ENCODE results near the gene TRPM3.
"Not testable (repeated sequence)": the region's sequence is repeated elsewhere in the genome, so short reads cannot be mapped to it uniquely, and the experiment has no call there.

TRPM3 gene

DNA sequence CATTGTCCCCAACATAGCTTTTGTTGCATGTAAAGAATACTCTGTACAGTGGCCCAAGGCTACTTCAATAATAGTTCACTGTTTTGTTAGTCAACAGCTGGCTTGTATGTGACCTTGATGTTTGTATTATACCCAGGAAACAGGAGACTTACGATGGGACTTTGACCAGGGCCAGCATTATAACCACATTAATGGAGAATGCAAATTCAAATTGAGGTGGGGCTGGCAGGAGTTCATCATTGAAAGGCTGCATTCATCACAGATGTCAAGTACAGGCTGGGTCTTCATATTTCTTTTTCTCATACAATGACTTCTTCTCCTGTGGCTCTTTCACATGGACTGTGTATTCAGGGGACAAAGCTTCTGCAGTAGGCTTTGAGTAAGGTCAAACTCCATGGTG, 396.6 kb downstream of the TRPM3 start:
- DNase-seq, result not testable (repeated sequence)

DNA sequence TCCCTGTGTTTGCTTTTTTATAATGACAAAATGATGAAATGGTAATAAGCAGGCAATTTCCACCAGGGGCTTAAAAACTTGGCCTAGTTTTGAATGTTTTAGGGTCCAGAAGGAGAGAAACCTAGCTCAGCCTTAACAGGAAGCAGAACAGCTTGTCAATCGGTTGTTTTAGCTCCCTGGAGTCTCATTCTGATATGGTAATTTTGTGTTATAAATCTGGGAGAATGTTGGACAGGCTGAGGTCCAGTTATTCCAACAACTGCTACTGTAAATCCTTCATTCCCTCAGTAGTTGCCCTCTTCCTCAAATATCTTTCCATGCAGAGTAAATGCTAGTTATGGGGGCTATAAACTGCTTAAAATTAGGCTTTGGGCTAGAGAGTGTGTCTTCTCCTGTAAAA, 397.4 kb downstream of the TRPM3 start:
- not testable (repeated sequence) for DNase-seq

DNA sequence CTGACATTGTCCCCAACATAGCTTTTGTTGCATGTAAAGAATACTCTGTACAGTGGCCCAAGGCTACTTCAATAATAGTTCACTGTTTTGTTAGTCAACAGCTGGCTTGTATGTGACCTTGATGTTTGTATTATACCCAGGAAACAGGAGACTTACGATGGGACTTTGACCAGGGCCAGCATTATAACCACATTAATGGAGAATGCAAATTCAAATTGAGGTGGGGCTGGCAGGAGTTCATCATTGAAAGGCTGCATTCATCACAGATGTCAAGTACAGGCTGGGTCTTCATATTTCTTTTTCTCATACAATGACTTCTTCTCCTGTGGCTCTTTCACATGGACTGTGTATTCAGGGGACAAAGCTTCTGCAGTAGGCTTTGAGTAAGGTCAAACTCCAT, 414.6 kb downstream of the TRPM3 start:
- not testable (repeated sequence) for DNase-seq

DNA sequence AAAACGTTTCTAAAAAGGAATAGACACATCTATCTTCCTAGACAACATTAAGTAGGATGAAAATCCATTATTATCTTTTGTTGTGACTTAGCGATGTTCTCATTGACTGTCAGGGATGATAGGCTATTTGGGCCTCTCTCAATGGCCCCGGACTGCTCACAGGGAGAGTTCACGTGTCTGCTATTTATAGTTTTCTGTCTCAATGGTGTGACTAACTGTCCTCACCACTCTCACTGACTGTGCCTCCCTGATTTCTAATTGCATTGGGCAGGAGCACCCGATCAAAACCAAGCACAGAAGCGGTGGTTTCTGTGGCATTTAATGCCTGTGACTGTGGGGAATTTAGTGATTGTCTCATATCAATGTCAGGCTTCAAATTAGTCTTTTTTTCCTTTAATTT, 420.3 kb downstream of the TRPM3 start:
- no peak for DNase-seq

DNA sequence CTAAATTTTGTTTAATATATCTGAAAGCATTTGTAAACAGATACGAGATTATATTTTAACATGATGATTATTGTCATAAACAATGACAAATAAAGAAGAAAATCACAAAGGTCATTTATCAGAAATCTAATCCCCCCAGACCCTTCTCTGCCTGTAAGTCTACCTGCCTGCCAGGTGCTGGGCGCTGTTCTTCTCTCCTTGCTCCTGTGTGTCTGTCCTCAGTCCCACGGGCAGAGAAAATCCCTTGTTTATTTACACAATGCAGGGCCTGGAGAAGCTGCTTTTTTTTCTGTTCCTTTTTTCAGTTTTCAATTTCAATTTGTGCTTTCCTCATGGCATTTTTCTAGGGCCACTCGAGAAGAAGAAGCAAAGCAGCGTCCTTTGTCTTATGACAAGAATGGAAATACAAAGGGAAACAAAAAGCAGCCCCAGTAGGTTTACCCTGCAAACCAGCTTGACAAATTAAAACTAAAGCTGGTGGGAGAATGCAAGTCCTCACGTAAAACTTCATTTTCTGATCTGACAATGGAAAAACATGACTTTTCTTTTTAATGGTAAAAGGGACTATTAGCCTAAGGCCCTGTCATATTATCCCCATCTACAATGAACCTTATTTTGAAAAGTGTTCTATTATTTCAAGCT, 424.6 kb downstream of the TRPM3 start:
- DNase-seq, result no peak

DNA sequence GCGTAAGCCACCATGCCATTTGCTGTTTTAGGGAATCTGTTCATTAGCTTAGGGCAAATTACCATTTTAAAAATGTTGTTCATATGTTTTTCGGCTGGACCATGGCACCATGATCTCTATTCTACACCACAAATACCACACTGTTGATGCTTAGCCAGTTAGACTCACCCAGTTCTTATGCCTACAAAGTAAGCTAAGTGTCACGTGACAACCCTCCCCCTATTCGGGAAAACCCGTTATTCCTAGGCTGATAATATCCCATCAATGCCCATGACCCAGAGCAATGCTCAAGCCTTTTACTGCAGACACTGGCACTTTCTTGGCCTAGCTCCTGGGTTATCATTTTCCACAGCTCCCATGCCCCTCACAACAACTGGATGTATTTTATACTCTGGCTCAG, 426.7 kb downstream of the TRPM3 start:
- DNase-seq, result no peak

DNA sequence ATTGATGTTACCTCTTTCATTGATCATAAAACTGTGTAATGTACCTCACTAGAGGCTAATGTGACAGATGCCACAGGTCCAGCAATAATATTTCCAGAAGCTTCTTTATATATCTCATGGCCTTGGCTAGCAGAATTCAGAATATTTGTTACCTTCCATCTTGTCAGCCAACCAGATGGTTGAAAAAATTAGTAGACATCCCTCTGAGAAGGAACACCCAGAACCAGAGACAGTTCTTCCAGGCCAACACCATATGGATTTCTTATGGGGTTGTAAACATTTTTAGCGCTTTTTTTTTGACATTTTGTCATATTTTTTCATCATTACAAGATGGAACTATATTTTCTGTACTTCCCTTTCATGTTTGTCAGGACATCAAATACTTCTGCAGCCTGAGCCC, 428.2 kb downstream of the TRPM3 start:
- DNase-seq, result no peak

DNA sequence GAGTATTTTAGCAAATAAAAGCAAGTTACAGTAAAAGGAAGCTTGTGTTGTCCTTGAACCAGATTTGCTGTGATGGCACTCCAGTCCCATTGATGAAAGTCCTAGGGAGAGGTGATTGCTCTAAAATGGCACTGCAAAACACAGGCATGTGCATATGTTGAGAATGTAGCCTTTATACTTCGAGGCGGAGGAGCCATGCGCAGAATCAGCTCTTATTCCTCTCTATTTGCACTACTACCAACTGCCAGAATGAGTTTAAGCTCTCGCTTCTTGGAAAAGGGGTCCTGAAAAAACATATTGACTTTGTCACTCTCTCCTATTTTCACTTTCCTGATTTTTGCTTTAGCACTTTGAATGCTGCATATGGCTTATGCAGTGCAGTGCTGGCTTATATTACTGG, 429.0 kb downstream of the TRPM3 start:
- DNase-seq, result no peak

DNA sequence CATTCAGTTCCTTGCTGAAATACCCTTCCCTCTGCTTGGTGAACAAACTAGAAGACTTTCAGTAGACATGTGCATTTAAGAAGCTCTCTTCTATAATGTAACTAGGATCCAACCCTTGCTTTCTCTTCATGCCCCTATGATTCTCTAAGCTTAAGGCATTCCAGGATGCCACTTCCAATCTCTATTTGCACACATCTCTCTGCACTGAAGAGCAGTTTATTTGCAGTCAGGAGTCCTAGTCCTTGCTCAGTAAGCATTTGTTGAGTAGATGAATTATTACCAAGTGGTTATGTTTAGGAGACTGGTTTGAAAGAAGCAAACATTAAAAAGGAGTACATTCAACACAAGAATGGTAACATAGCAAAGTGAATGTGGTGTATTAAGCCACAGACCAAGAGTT, 432.7 kb downstream of the TRPM3 start:
- no peak for DNase-seq

DNA sequence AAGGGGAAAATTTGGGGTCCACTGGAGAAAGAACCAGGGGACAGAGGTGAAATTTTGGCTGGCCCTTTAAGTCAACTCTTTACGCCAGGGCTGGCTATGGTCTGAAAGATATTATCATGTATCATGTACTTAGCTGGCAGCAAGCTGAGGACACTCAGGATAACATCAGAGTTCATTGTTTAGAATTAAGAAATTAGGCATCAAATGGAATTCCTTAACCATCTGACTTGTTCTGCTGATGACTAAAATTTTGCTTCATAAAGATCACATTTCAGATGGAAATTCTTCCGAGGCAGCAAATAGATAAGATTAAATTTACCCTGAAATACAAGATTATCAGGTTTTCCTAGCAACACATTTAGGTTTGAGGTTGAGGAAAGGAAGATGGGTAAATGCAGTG, 437.6 kb downstream of the TRPM3 start:
- DNase-seq, result no peak

DNA sequence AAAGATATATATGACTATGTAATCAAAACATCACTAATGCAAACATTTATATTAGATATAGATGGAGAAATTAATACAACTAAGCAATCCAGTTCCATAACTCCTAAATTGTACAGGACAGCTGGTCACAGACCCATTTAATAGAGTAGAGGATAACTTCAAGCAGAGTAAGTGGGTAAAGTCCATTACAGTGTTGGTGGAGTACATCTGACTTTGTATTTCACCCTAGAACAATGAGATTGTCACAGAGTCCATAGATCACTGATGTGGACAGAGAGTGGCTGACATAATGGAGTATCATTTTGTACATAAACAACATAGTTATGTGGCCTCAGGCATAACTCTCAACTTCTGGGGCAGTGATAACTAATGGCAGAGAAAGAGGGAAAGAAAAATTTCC, 439.1 kb downstream of the TRPM3 start:
- no peak for DNase-seq

DNA sequence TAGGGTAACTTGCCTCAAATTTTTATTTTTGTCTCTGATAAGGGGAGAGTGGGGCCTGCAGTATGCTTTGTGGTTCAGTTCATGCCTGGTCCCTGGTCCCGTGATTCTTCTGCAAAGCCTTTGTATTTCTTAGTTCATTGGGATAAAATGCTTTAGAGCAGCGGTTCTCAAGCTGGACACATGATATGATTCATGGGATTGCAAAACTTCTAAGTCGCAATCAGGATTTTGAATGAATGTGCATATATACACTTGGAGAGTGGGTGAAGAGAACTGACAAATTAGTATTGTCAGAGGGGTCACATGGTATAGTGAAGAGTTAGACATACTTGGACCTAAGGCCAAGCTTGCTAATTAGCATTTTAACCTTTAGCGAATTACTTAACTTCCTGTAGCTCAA, 441.6 kb downstream of the TRPM3 start:
- no peak for DNase-seq

DNA sequence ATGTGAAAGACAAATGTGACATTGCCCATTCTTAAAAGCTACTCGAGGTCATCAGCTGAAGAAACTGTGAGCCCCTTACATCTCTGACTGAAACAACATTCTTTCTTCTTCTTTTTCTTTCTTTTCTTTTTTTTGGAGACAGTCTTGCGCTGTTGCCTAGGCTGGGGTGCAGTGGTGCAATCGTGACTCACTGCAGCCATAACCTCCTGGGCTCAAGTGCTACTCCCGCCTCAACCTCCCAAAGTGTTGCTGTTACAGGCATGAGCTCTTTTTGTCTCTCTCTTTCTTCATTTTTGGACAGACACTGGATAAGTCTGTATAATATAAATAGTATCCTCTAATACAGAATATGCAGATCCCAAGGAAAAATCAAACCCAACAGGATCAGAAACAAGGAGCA, 443.3 kb downstream of the TRPM3 start:
- no peak for DNase-seq

DNA sequence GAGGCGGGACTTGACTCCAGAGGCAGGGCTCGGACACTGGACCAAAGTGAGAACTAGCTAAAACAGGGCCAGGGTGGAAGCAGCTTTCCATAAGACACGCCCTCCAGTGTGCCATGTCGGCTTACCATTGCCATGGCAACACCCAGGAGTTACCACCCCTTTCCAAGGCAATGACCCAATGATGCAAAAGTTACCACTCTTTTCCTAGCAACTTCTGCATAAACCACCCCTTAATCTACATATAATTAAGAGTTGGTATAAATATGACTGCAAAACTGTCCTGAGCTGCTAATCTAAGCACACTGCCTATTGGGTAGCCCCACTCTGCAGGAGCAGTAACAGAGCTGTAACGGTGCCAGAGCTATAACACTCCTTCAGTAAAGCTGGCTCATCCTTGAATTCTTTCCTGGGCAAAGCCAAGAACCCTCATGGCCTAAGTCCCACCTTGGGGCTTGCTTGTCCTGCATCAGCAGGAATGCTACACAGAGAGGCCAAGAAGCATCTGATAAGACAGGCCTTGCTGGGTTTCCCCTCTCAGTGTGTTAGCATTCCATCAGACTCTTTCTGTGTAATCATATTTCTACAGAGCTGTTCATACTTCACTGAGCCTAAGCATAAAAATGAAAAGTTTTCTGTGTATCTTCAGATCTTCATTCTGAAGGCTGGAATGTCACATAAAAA, 444.2 kb downstream of the TRPM3 start:
- DNase-seq, result no peak

DNA sequence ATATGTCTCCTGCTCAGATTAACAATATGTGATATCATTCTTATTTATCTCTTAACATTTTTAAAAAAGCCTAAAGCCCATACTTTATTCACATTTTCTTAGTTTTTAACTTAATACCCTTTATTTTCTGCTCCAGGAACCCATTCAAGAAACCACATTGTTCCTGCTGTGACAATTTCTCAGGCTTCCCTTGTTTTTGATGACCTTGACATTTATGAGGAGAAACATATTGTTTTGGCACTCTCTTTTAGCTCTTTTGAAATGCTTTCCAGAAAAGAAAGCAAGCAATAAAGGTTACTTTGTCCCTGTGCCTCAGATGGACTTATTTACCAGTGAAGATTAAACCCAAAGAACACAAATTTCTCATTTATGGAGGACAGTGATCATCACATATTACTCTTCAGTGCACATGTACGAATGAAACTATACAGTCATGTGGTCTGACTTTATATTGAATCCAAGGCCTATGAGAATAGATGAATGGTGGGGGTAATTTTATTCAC, 445.5 kb downstream of the TRPM3 start:
- DNase-seq, result no peak

DNA sequence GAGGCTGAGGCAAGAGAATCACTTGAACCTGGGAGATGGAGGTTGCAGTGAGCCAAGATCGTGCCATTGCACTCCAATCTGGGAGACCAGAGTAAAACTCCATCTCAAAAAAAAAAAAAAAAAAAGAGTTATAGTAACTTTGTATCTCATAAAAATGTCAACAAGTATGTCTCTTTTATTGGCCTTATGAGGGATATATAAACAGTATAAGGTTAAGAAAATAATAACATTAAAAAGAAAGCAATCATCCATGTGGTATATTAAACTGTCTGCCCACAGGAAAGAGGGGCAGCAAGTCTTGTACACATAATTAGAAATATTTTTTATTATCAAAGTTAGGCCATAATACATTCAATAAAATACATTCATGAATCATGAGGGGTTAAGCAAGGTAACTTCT, 447.6 kb downstream of the TRPM3 start:
- DNase-seq, result no peak

DNA sequence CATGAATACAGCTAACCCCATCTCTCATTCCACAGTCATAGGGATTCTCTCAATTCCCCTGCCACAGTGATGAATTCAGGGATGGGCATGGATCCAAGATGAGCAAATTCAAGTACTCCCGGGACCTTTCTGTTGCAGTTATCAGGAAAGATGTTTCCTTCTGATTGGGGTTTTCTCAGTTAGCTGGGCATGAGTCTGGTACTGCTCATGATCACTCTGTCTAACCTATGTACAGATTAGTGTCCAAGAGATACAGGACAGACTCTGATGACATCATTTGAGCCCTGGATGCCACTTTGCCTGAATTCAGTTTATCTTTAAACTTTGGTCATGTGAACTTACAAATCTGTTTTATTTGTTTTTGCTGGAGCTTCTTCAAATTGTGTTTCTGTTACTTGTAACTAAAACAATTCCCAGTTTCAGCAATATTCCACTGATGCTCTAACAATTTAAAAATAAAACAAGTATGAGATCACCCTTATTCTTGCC, 449.2 kb downstream of the TRPM3 start:
- DNase-seq, result no peak

DNA sequence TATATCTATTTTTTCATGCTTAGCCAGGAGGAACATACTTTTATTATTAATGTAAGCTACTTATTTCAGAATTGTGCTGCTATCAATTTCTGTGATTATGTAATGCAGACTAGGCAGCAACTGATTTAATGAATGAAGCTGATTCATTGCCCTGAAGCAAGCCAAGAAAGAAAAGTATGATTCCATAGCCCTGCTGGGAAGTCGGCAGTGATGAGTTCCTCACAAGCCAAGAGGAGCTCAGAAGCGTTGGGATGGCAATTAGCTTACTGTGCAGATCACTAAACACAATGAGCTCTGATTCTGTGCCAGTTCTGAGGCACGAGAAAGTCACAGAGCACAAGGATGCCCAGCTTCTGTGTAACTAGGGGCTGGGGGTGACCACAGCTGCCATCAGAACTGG, 452.7 kb downstream of the TRPM3 start:
- no peak for DNase-seq

DNA sequence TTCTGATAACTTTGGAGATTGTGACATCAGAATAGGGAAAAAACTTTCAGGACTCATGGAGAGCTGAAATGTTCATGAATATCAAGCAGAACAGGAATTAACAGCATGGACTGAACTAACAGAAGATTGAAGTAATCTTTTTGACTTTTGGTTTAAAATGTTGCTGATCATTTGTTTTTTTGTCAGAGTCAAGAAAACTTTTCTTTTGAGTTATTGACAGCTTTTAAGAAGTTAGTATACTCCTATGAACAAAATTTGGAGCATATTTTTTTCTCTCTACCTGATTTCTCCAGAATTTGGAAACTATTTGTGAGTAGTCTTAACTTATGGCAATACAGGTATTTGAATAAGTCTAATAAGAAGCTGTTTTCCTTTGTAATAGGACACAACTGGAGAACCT, 462.7 kb downstream of the TRPM3 start:
- no peak for DNase-seq

DNA sequence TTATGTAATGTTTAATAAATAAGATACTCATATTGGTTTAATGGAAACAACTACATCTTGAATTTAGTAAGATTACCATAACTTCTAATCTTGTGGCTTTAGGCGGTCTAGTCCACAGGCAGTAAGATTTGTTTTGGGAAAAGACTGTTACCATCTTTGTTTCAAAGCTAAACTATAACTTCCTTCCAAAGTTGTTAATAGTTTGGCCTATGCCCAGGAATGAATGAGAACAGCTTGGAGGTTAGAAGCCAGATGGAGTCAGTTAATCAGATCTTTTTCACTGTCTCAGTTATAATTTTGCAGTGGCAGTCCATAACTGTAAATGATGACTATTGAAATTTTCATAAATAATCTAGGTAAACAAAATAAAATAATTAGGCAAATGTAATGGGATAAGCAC, 465.1 kb downstream of the TRPM3 start:
- no peak for DNase-seq

DNA sequence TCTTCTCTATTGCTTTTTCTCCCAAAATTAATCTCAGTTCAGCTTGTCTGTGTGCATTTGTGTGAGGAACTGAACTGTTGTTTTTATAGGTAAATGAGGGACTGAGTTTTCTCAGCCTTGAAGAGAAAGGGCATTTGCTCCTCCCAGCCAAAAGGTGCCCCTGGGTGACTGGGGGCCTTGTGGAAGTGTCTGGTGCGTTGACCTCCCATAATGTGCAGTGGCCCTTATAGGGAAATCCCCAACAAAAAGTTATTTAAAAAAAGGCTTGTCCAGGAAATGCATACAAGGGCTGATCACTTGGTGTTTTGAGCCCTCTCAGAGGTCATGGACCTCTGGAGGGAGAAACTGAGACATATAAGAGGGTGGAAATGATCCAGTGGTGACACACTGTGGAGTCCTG, 467.3 kb downstream of the TRPM3 start:
- DNase-seq, result no peak

DNA sequence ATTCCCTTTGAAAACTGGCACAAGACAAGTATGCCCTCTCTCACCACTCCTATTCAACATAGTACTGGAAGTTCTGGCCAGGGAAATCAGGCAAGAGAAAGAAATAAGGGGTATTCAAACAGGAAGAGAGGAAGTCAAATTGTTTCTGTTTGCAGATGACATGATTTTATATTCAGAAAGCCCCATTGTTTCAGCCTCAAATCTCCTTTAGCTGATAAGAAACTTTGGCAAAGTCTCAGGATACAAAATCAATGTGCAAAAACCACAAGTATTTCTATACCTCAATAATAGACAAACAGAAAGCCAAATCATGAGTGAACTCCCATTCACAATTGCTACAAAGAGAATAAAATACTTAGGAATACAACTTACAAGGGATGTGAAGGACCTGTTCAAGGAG, 476.8 kb downstream of the TRPM3 start:
- not testable (repeated sequence) for DNase-seq

DNA sequence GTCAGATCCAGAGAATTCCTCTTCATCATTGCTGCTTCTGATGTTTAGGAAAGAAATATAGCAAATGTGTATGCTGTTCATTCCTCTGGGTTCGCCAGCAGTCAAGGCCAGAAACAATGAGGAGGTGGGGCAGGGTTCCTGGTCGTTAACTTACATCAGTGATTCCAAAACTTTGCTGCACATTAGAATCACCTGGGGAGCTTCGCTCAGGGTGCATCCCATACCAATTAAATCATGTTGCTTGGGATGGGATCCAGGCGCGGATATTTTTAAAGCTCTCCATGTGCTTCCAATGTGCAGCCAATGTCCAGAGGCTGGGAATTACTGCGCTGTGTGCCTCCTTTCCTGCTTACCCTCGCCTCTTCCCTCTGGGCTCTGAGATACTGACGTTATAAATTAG, 479.1 kb downstream of the TRPM3 start:
- no peak for DNase-seq

DNA sequence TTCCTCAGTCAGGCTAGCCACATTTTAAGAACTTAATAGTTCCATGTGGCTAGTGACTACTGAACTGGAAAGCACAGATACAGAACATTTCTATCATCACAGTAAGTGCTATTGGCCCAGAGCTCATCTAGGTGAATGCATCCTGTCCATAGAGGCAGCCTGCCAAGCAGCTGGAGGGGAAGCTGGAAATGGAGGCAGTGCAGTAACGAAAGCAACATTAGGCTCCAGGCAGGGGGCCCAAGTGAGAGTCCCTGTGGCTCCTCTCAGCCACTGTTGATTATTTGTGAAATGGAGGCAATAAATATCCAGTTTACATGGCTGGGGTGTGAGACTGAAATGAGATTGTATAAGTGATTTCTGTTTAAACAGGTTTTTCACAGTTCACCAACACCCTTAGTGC, 479.8 kb downstream of the TRPM3 start:
- DNase-seq, result no peak

DNA sequence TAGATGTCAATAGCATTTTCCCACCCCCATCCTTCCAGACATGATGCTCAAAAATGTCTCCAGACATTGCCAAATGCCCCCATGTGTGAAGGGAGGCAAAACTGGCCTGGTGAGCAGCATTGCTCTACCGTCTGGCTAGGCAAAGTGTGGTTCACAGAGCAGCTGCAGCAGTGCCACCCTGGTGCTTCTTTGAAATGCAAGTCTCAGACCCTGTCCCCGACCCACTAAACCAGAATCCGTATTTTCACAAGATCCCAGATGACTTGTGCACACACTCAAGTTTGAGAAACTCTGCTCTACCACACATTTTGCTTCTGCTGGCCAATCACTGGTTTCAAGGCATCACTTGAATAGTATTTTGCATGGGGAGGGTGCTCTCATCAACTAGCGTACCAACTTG, 480.4 kb downstream of the TRPM3 start:
- no peak for DNase-seq
